Activated naive CD4-positive, alpha-beta T cell treated with anti-CD3 and anti-CD28 coated beads, Interleukin-2, amount 50 U/mL, for 16 hours (primary cell): ENCODE results near the gene EML1.
A peak's percentile ranks its signal among the peaks of the same experiment; 100 is the strongest.

Experiments
- DNase-seq: peaks from one replicate; pipeline ENCODE4 v3.0.0-alpha.2; 2020

The EML1 gene

DNA sequence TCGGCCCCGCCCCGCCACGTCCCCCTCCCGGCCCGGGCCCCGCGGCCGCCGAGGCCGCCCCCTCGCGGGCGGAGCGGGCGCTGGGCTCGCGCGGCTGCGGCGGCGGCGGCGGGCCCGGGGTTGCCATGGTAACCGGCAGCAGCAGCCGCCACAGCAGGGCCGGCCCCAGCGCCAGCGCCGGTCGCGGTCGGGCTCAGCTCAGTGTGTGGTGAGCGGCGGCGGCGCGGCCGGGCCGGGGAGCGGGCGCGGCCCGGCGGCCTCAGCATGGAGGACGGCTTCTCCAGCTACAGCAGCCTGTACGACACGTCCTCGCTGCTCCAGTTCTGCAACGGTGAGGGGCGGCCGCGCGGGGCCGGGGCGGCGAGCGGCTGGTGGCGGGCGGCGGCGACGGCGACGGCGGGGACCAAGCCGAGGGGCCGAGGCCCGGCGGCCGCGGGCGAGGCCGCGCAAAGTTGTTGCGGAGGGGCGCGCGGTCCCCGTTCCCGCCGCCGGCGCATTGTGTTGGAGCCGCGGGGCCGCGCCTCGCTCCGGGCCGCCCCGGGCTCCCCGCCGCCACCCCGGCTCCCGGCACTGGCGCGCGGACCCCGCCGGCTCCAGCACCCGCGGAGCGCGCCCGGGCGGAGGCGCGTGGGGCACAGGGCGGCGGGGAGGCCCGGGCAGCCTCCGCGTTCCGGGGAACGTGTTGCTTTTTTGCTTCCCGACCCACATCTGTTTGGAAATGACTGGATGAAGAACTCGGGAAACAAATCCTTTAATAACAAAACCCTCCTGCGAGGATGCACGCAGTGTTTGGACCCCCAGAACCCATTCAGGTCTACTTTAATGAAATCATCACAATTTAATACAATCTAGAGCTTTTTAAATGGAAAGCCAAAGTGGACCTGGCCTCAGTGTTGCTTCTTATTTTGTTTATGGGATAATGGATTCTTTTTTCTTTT lies at the start of gene EML1:
TSS of gene EML1 (plus strand) at position 201 of the 938 bp plus-strand sequence. CDS start at position 265, 64 bp downstream.
- peak; percentile 76 for DNase-seq

DNA sequence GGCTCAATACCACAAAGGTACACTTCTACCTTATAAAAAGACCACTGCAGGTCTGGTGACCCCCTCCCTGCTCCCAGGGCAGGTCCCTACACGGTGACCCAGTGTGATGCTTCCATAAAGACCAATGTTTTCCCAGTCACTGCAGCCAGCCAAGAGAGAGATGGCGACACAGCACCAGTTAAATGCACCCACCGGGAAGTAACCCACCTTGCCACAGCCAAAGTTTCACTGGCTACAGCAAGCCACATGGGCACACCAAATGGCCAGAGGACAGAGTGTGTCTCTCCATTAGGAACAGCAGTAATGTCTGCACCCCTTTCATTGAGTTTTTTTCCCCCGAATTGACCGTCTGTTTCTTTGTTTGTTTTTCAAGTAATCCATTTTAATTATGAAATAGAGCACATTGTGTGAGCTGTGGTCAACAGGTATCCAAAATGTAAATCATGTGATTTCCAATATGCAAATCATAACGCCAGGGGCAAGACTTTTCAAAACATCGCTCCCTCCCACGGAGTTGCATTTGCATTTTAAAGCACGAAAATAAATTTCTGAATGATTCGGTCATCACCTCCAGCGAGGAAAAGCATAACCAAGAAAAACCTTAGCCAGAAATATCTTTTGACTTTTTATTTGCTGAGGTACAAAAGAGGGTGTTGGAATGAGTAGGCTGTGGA lies 48.9 kb upstream of the EML1 start:
- DNase-seq, result no peak

- DNase-seq, result no peak
Observed at GRCh38 chr14:99744873-99745224, 48.4 kb upstream of the EML1 start.

GRCh38 chr14:99745307-99745951 lies 47.8 kb upstream of the EML1 start:
- DNase-seq, result no peak

DNA sequence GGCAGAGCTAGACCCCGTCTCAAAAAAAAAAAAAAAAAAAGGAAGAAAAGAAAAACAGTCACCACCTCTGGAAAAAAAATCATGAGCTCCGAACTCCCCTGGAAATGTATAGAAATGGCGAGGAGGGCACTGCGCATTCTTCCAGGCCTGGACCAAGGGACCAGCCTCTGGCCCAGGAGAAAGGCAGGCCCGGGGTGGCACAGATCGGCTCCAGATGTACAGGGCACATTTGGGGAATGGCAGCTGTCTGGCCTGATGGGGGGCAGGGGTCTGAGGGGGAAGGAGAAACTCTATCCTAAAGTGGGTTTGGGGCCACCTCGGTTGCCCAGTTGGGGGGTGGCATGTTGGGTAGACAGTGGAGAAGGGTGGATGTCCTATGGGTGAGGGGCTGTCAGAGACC lies 46.0 kb upstream of the EML1 start:
- no peak for DNase-seq

GRCh38 chr14:99747582-99748330 lies 45.5 kb upstream of the EML1 start:
- no peak for DNase-seq

DNA sequence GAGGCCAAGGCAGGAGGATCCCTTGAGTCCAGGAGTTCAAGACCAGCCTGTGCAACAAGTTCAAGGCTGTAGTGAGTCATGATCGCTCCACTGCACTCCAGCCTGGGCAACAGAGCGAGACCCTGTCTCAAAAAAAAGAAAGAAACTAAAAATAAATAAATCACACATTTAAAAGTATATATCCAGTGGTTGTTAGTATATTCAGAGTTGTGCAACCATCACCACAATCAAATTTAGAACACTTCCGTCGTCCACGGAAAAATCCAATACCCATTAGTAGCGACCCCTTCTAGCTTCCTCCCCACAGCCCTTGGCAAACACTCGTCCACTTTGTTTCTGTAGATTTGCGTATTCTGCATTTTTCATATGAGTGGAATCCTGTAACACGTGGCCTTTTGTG lies 44.7 kb upstream of the EML1 start:
- no peak for DNase-seq

DNA sequence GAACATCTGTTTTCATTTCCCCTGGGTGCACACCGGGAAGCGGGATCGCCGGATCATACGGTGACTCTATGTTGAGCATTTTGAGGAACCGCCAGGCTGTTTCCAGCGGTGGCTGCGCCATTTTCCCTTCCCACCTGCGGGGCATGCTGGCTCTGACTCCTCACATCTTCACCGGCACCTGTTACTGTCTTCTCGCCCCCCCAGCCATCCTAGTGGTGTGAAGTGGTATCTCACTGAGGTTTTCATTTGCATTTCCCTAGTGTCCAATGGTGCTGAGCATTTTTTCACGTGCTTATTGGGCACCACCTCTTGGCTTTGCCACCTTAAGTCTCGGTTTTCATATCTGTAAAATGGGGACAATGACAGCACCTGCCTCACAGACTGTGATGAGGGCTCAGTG lies 44.1 kb upstream of the EML1 start:
- DNase-seq, result no peak

- no peak for DNase-seq
Observed at GRCh38 chr14:99749763-99750715, 43.2 kb upstream of the EML1 start.

DNA sequence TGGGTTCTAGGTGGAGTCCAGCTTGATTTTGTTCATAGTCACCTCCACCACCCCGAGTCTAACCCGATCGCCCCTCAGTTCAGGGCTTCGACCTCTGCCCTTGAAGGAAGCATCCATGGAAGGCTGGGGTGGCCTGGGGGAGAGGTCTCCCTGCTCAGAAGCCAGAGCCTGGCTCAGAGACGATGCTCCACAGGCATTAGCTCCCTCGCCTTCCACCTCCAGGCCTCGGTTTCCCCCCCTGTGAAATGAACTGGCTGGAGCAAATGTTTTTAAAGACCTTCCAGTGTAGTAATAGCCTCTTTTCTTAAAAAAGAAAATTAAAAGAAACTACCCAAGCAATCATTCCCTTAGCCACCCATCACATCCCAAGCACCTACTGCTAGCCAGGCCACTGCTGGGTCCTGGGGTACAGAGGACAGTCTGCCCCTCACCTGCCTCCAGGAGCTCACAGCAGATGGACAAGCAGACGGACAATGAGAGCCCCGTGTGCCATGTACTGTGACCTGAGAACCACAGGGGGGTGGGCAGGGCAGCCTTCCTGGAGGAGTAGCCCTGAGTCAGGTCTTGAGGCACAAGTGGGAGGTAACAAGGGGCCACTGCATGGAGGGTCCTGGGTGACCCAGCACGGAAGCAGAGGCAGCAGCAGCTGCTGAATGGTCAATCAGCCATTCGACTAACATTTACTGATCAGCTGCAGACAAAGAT lies 42.3 kb upstream of the EML1 start:
- DNase-seq, result no peak

DNA sequence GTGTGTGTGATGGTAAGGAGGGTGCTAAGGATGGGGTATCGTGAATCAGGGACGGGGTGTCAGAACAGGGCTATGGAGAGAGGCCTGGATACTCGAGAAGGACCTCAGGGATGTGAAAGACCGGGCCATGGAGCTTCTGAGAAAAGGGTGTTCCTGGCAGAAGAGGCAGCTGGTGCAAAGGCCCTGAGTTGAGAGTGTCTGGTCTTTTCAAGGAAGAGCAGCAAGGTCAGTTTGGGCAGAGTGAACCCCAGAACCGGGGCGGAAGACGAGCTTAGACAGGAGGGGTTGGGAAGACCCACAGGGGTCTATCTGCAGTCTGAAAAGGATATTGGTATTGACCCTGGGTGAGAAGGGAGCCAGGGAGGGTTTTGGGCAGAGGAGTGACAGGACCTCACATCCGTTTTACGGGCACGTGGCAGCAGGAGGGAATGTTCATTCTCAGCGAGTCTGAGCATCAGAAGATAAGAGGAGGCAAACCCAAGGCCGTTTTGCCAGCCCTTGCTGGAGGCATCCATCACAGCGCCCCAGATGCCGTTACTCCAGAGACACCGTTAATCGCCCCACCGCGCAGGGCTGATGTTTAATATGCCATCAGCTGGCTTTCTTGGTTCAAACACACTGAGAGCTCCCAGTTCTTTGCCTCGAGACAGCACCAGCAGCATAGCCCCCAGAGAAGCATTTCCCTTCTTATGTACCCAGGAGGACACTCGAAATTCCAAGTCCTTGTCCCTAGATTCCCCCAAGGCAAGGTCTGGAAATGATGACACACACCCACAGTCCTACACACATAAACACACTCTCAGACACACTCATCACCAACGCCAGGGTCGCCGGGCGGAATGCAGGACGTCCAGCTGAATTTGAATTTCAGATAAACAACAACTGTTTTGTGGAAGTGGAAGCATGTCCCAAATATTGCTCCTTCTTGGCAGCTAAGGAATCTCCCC lies 41.4 kb upstream of the EML1 start:
- no peak for DNase-seq

DNA sequence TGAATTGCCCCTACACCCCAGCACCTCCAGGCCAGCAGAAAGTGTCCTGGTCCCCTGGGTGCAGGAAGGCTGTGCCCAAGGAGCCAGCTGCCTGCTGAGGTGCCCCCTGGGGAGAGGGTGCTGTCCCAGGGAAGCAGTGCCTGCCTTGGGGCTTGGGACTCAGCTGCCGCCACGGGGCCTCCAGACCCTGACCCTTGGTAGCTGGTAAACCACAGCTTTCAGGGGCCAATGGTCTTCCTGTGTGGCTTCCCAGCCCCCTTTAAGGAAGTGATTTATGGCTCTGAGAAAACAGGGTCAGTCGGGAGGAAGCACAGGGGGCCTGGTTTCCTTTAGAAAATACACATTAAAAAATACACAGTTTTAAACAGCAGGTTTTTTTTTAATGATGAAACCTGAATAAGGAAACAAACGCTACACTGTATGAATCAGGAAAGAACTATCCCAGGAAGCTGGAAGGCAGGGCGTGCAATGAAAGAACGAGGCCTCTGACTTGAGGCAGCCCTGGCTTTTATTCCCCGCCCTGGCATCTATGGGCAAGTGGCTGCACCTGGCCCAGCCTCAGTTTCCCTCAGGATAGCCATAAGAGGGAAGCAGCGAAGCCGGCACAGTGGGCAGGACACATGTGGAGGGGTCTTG lies 40.6 kb upstream of the EML1 start:
- DNase-seq, result no peak

DNA sequence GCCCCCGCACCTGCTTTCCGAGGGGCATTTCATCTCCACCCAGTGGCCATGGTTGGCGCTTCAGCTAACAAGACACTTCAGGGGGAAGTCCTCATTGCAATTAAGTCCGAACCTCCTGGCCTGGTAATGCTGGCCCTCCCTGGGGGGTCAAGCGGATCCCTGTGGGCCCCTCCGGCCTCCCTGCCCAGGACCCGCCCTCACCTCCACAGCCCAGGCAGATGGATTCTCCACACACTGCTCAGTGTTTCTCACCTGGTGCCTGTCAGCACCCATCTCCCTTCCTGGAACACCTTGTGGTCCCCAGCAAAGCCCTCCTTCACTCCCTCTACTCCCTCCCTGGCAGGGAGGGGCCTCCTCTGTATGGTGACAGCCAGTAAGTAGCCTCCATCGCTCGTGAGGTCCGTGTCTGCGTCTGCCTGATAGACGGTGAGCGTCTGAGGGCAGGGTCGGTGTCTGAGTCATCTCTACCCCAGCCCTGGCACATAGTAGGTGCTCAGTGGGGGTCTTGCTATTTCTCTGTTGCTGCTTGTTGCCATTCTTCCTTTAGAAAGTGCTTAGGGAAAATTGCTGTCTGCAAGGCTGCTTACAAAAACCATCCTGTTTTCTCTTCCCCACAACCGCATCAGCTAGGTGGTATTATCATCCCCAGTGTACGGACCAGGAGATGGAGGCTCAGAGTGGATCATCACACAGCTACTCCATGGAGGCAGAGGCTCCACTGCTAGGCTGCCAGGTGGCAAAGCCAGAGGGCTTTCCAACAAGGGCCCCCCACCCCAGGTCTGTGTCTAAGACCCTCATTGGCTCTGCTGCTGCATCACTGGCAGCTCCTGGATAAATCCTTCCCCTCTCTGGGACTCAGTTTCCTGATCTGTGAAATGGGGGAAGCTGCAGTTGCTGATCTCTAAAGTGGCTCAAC lies 39.7 kb upstream of the EML1 start:
- no peak for DNase-seq

DNA sequence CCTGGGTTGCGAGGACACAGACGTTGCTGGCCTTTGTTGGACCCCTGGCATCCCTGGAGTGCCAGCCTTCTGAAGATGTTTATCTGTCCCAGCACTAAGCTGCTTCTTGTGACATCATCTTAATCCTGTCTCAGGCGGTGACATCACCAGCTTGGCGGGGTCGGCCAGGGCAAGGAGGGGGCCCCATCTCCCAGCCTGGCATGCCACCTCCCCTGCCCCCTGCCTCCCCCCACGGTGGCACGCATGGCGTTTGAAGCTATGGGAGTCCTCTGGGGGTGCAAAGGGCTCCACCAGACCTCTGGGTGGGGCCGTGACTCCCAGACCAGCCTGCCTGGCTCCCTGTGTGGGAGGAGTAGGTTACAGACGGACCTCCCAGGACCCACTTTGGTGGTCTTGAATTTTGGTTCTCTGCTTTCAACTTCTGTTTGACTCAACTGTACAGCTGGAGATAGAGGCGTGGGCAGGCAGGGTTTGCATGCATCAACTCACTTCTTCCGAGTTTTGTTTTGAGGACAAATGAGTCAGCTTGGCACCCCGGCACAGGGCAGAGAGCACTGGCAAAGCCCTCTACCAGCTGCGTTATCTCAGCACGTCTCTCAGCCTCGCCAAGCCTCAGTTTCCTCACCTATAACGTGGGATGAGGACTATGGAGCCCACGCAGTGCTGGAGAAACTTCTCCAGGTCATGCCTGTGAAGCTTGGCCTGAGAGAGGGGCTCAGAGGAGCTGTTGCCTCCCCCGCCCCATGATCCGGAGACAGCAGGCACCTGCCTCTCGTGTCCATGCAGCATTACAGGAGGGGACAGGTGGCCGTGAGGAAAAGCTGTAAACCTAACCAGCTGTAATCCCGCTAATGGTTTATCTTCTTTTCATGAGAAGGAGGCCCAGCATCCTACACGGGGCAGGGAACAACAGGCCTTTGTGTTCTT lies 38.8 kb upstream of the EML1 start:
- no peak for DNase-seq

GRCh38 chr14:99755068-99755405 lies 38.2 kb upstream of the EML1 start:
- no peak for DNase-seq

DNA sequence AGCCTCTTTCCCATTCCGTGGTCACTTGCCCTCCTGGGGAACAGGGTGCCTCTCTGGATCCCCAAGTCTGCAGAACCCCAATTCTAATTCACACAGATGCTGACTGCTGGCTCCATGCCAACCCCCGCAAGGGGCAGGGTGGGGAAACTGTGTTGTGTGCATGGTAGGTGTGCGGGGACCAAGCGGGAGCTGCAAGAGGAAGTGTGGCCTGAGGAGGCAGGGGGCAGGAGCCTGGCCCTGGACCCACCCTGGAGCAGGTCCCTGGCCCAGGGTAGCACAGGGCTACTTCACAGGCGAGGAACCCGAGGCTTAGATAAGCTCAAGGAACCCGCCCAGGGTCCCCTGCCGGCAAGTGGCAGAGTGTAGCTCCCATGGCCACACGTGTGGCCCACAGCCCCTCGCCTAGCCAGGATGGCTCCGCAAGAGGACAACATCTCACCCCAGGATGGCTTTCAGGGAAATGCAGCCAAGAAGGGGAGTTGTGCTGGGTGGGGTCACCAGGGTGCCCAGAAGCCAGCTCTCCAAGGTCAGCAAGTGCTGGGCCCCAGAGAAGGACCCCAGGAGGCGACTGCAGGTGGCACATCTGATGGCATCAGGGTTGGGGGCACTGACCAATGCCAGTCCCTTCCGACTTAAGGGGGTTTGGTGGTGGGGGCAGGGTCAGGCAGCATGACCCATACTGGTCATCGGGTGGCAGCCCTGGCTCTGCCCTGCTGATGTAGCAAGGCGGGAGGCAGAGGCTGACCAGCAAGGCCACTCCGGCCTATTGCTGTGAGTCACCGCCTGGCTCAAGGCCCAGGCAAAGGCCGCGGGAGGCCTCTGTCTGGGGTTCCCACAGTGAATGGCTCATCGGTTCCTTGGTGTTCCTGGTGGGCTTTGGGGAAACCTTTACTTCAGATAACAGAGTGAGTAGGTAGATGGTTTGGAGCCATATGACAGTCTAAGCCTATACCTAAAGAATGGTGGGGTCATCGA lies 37.3 kb upstream of the EML1 start:
- DNase-seq, result no peak
